Esophagus muscularis mucosa (tissue), 4 donors: ENCODE results near the gene OFD1.

Experiments used
- EP300 ChIP-seq: sonication (generic); formaldehyde crosslinking; IDR thresholded peaks from one replicate; pipeline ENCODE4 v1.6.1; 2017; ENCODE audit warnings: antibody characterized with exemption
- POLR2AphosphoS5 ChIP-seq, 2 donors: sonication (generic); formaldehyde crosslinking; IDR thresholded peaks; one replicate each; pipeline ENCODE4 v1.6.1; 2017; ENCODE audit warnings: antibody characterized with exemption in 2 of 2
- TF ChIP-seq, protein P1 (sequence below), 3 experiments: fragments of 200-600 bp in 2 of 3; fragments of 450-650 bp in 1 of 3; sonication (generic) in 2 of 3; IDR thresholded peaks; one replicate each; pipeline ENCODE4 v1.5.1; 2017 to 2019; ENCODE audit warnings: antibody characterized with exemption in 3 of 3, mild to moderate bottlenecking in 2 of 3, moderate library complexity in 1 of 3

DNA sequence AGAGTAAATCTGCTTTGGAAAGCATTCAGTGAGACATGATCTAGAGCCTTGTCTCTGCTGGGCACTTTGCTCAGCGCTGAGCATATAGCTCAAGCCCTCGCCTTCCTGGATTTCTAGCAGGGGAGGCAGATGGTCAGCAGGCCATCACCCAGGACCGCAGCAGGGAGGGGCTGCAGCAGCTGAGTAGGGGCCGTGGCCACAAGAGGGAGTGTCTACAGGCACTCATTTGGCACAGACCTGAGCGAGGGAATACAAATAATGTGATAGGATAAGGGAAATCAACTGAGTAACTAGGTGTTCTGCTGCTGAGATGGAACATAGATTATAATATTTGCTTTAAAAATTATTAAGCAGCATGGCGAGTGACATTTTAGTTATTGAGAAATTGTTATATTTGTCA is 30.2 kb downstream of the OFD1 start:
- TF ChIP-seq, protein P1, sequence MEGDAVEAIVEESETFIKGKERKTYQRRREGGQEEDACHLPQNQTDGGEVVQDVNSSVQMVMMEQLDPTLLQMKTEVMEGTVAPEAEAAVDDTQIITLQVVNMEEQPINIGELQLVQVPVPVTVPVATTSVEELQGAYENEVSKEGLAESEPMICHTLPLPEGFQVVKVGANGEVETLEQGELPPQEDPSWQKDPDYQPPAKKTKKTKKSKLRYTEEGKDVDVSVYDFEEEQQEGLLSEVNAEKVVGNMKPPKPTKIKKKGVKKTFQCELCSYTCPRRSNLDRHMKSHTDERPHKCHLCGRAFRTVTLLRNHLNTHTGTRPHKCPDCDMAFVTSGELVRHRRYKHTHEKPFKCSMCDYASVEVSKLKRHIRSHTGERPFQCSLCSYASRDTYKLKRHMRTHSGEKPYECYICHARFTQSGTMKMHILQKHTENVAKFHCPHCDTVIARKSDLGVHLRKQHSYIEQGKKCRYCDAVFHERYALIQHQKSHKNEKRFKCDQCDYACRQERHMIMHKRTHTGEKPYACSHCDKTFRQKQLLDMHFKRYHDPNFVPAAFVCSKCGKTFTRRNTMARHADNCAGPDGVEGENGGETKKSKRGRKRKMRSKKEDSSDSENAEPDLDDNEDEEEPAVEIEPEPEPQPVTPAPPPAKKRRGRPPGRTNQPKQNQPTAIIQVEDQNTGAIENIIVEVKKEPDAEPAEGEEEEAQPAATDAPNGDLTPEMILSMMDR (IDR thresholded peaks at IDR 0.05), result peak in 1 of 3 experiments; percentile 13
- TF ChIP-seq EP300 (no peak), POLR2AphosphoS5 (IDR thresholded peaks at IDR 0.05) (no peak)
